HG03135 (cell line): ENCODE data around the gene TTC29.
"Not testable (repeated sequence)": the region's sequence is repeated elsewhere in the genome, so short reads cannot be mapped to it uniquely, and the experiment has no call there.

Experiments used
- ATAC-seq: cut with Tn5 transposase; IDR thresholded peaks from one replicate; pipeline ENCODE4 v1.9.1; 2021; ENCODE audit warnings: mild to moderate bottlenecking, moderate library complexity; ENCODE audit not compliant: unreplicated experiment

The TTC29 gene

DNA sequence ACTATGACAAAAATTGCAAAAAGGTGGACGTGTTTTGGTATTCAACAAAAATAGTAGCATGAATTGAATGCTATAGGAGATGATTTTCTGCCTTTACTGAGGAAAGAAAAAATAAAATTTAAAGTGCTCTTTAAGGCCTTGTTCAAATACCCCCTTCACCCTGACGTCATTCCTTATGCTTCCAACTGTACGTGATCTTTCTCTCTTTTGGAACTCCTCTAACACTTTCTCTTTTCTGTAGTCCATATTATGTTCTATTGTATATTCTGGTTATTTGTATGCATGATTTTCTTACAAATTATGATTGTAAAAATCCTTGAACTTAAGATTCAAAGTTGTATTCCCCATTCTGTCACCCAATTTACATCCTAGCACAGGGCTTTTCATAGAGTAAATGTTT, 206.5 kb downstream of the TTC29 start:
- ATAC-seq: no peak

DNA sequence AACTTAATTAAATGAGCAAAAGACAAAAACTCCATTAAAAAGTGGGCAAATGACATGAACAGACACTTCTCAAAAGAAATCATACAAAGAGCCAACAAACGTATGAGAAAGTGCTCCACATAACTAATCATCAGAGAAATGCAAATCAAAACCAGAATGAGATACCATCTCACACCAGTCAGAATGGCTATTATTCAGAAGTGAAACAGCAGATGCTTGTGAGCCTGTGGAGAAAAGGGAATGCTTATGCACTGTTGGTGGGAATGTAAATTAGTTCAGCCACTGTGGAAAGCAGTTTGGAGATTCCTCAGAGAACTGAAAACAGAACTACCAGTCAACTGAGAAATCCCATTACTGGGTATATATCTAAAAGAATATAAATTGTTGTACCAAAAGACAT, 222.1 kb downstream of the TTC29 start:
- ATAC-seq: not testable (repeated sequence)

DNA sequence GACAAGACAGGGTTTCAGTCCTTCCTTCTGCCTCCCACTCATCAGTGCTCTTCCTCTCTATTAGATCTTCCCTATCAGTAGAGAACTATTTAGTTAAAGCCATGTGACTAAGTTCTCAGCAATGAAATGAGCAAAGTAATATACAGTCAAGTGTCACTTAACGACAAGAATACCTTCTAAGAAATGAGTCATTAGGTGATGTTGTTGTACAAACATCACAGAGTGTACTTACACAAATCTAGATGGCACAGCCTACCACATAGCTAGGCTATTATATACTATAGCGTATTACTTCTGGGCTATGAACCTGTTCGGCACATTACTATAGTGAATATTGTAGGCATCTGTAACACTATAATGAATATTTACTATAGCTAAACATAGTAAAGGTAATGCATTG, 235.7 kb downstream of the TTC29 start:
- ATAC-seq: no peak

DNA sequence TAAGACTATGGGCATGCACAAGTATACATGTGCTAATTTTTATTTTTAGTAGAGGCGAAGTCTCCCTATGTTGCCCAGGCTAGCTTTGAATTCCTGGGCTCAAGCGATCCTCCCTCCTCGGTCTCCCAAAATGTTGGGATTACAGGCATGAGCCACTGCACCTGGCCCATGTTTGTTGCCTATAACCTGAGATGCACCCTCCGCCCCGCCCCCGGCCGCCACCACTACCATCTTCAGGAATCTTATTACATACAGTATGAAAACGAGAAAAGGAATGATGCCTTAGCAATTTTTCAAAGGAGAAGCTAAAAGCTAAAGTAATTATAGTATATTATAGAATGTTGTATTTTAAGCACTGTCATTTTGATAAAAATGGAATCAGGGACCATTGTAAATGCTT, 245.8 kb downstream of the TTC29 start:
- no peak for ATAC-seq

DNA sequence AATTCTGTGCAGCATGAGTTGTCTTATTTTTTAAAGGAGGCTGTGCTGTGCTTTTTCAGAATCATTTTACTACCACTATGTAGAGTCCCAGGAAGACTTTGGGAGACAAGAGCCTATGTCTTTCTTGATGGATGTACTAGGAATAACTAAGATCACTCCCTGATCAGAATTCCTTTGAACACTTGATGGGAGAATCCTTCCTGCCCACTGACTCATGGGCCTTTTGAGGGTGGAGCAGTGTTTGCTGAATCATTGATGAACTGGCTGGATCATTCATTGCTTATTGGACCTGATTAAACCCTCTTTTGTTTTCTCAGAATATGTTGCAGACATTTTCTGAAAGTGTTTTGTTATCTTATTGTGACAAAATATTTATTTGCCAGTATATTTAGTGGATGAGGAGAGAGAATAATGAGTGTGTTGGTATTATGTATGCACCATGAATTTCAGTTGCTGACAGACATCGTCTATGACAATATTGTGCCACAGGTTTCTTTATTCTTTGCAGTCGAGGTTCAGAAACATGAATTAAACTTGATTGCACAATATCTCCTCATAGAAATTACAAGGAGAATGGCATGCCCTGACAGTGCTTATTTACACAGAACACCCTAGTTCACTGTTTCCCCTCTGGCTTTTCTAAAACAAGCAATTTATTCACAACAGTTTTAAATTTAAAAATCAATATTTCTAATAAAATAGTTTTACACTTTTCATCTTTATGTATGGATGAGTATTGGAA, 270.7 kb downstream of the TTC29 start:
- no peak for ATAC-seq

DNA sequence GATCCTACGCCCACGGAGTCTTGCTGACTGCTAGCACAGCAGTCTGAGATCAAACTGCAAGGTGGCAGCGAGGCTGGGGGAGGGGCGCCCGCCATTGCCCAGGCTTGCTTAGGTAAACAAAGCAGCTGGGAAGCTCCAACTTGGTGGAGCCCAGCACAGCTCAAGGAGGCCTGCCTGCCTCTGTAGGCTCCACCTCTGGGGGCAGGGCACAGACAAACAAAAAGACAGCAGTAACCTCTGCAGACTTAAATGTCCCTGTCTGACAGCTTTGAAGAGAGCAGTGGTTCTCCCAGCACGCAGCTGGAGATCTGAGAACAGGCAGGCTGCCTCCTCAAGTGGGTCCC, 281.7 kb downstream of the TTC29 start:
- not testable (repeated sequence) for ATAC-seq

DNA sequence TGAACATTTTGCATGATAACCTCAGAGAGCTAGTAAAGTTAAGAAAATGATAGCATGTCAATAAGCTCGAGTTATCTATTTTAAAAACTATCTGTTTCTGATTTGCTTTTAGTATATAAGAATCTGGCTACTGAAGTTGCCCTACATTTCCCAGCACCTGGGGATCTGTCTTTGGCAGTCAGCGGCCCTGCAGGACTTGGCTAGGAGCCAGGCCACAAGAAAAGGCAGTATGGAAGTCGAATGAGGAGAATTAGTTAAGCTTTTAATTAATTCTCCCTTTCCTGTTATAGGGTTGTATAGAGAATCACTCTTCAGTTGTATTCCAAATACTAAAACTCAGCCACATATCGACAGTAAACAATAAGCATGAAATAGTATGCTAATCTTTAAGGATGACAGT, 284.3 kb downstream of the TTC29 start:
- no peak for ATAC-seq
